Lower leg skin (tissue), 4 donors: Measurements from ENCODE around the gene KLHL6. TPM values are rescaled to one million over a fixed set of nuclear protein-coding genes. Genes with fewer than 3 reads are reported as not detected.
"Not testable (repeated sequence)": the region's sequence is repeated elsewhere in the genome, so short reads cannot be mapped to it uniquely, and the experiment has no call there.

Source experiments
- DNase-seq, 2 donors: peaks; one replicate each; pipeline ENCODE4 v3.0.0-alpha.2; 2019; ENCODE audit warnings: low spot score in 2 of 2
- H3K4me3 ChIP-seq: fragments of 200-600 bp; sonication (generic); 2 replicates; pipeline ENCODE4 v1.5.1; 2017; ENCODE audit warnings: mild to moderate bottlenecking, low read depth; ENCODE audit not compliant: poor library complexity, severe bottlenecking
- CTCF ChIP-seq, 3 donors: fragments of 450-650 bp; IDR thresholded peaks; one replicate each; pipeline ENCODE4 v1.5.1; 2016; ENCODE audit warnings: antibody characterized with exemption in 3 of 3, mild to moderate bottlenecking in 3 of 3, moderate library complexity in 2 of 3
- POLR2A ChIP-seq, 2 donors: fragments of 450-650 bp; IDR thresholded peaks; one replicate each; pipeline ENCODE4 v1.6.1; 2016 to 2017; ENCODE audit warnings: antibody characterized with exemption in 2 of 2, mild to moderate bottlenecking in 1 of 2, moderate library complexity in 1 of 2
- WGBS, 2 donors: methylation state at CpG; one replicate each; pipeline ENCODE4 v1.1.5; 2018; 5-methylcytosine and 5-hydroxymethylcytosine counted together
- intact Hi-C: fragments of 100-400 bp; cut with DNase I; formaldehyde crosslinking; loops from one replicate; pipeline ENCODE4 v1.15.0; 2023; ENCODE audit warnings: low total_unique reads
- total RNA-seq, 4 donors: library from RNA; depleted of rRNA; stranded (reverse); fragments of >200 nt; gene quantifications; one replicate each; pipeline ENCODE4 v1.1.0, GENCODE V29; 2016

The KLHL6 gene
- total RNA-seq, 4 donors from 2014 or later: 0.10 to 0.58 (median 0.23) TPM

GRCh38 chr3:183447206-183448001 lies 108.1 kb downstream of the KLHL6 start:
- intact Hi-C loops: no loop called here
- no peak for TF ChIP-seq CTCF (IDR thresholded peaks at IDR 0.05)
- no peak for TF ChIP-seq POLR2A (IDR thresholded peaks at IDR 0.05)
- peak overlapping the region; percentile 68 for H3K4me3 ChIP-seq
- WGBS, 2 donors: 2% methylated on average over 53 to 54 of the region's 54 CpGs
- DNase-seq: peak; percentile 69 to 92

DNA sequence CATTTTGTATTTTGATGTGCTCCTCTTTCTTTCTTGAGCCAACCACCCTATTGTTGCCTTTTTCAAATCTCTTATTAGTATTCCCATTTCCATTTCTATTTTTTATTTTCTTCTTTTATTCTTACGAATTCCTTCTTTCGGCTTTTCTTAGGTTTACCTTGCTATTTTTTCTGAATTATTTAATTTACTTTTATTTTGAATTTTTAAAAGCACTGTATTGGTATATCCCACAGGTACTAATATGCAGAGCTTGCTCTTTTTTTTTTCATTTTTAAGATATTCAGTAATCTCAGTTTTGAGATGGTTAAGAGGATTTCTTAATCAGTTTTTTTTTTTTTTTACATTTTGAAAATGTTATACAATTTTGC lies 108.7 kb downstream of the KLHL6 start:
- no peak for DNase-seq
- WGBS, 2 donors: 96 to 98% methylated on average over 2 of the region's 2 CpGs
- H3K4me3 ChIP-seq: peak overlapping the region; percentile 68
- no peak for TF ChIP-seq POLR2A (IDR thresholded peaks at IDR 0.05)
- no peak for TF ChIP-seq CTCF (IDR thresholded peaks at IDR 0.05)
- intact Hi-C loops: no loop called here

- 85 to 94% methylated on average over 1 of the region's 1 CpG for WGBS, 2 donors
- no peak for TF ChIP-seq CTCF (IDR thresholded peaks at IDR 0.05)
- no peak for TF ChIP-seq POLR2A (IDR thresholded peaks at IDR 0.05)
- DNase-seq: no peak
- intact Hi-C loops: no loop called here
- no peak overlapping the region for H3K4me3 ChIP-seq
These were observed 110.8 kb downstream of the KLHL6 start for GRCh38 chr3:183444748-183445147.

DNA sequence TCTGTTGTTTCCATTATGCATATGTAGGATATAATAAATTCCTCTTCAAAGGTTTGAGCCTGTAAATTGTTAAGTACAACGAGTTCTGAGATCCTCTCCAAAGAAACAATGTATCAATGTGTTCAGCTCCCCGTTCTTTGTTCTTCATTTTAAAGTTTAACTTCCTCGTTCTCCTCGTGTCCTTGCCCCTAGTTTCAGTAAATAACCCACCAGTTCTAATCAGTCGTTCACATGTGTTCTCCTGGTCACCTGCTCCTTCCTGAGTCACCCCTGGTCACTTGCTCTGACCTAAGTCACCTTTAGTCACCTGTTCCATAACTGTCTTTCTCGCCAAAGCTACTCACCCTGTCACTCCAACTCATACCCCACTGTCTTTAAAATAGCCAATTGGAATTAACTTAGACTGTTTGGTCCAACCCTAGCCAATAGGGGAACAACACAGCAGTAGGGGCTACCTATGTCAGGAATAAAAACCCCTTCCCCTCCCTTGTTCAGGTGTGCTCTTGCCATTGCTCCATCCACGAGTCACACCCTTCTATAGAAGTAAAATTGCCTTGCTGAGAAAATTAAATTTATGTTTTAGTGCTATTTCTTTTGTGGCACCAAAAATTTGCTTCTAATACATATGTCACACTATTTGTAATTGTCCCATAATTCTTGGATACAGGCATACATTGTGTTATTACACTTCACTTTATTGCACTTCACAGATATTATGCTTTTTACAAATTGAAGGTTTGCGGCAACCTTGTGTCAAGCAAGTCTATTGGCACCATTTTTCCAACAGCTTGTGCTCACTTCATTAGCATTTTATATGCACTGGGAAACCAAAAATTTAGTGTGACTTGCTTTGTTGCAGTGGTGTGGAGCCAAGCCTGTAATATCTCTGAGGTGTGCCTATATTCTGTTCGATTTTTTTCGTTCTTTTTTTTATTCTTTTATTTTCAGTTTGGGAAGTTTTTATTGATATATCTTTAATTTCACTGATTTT lies 111.8 kb downstream of the KLHL6 start:
- no peak overlapping the region for H3K4me3 ChIP-seq
- 83 to 86% methylated on average over 10 of the region's 10 CpGs for WGBS, 2 donors
- DNase-seq: no peak
- intact Hi-C loops: no loop called here
- no peak for TF ChIP-seq CTCF (IDR thresholded peaks at IDR 0.05)
- TF ChIP-seq POLR2A (IDR thresholded peaks at IDR 0.05): no peak

DNA sequence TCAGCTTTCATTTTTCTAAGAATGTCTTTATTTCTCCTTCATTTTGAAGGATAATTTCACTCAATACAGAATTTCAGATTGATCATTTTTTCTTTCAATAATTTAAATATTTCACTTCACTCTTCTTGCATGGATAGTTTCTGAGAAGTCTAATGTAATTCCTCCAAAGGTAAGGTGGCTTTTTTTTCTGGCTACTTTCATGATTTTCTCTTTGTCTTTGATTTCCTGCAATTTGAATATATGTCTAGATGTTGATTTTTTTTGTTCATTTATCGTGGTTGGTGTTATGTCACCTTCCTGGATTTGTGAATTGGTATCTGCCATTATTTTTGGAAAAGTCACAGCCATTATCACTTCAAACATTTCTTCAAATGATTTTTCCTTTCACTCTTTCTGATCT lies 112.5 kb downstream of the KLHL6 start:
- no peak overlapping the region for H3K4me3 ChIP-seq
- WGBS, 2 donors: 80 to 83% methylated on average over 1 of the region's 1 CpG
- intact Hi-C loops: no loop called here
- TF ChIP-seq CTCF (IDR thresholded peaks at IDR 0.05): no peak
- no peak for TF ChIP-seq POLR2A (IDR thresholded peaks at IDR 0.05)
- DNase-seq: no peak

- intact Hi-C loops, H3K4me3 ChIP-seq, DNase-seq: not testable (repeated sequence)
- 91 to 94% methylated on average over 3 of the region's 3 CpGs for WGBS, 2 donors
These were observed 115.0 kb downstream of the KLHL6 start for GRCh38 chr3:183440521-183440920.
